Small intestine (tissue), 7 donors: Measurements from ENCODE around the gene KPTN. TPM values are rescaled to one million over a fixed set of nuclear protein-coding genes. Genes with fewer than 3 reads are reported as not detected.

Experiments used
- DNase-seq, 2 donors: peaks; one replicate each; pipeline versions ENCODE4 v3.0.0 to v3.0.0-alpha.2; 2013
- FAIRE-seq: peaks from 2 replicates; lab custom pipeline; 2012; peaks lifted over from hg19 to GRCh38; lab: Jason Lieb, UNC
- H3K27ac ChIP-seq, 3 donors: one replicate each; pipeline ENCODE4 v1.5.1; 2013; ENCODE audit warnings: low read length in 2 of 3, mild to moderate bottlenecking in 2 of 3, control low read depth in 1 of 3, inconsistent platforms in 1 of 3, low read depth in 1 of 3, moderate library complexity in 1 of 3
- H3K27me3 ChIP-seq, 3 donors: one replicate each; pipeline ENCODE4 v1.6.1; 2013; ENCODE audit warnings: low read length in 3 of 3, inconsistent platforms in 1 of 3; ENCODE audit not compliant: control insufficient read depth in 3 of 3, insufficient read depth in 3 of 3
- H3K36me3 ChIP-seq, 3 donors: one replicate each; pipeline ENCODE4 v1.6.1; 2013; ENCODE audit warnings: low read length in 3 of 3, inconsistent platforms in 1 of 3, low read depth in 1 of 3, mild to moderate bottlenecking in 1 of 3, moderate library complexity in 1 of 3; ENCODE audit not compliant: control insufficient read depth in 3 of 3, insufficient read depth in 2 of 3
- H3K4me1 ChIP-seq, 3 donors: one replicate each; pipeline ENCODE4 v1.6.1; 2013; ENCODE audit warnings: low read length in 2 of 3, inconsistent platforms in 1 of 3, low read depth in 1 of 3, mild to moderate bottlenecking in 1 of 3, moderate library complexity in 1 of 3; ENCODE audit not compliant: control insufficient read depth in 3 of 3, insufficient read depth in 2 of 3
- H3K4me3 ChIP-seq, 3 donors: one replicate each; pipeline ENCODE4 v1.5.1; 2013; ENCODE audit warnings: low read length in 3 of 3, control low read depth in 1 of 3, inconsistent platforms in 1 of 3, low read depth in 1 of 3, mild to moderate bottlenecking in 1 of 3, moderate library complexity in 1 of 3
- H3K9me3 ChIP-seq, 2 donors: one replicate each; pipeline ENCODE4 v1.6.1; 2013; ENCODE audit warnings: low read depth in 1 of 2, low read length in 1 of 2; ENCODE audit not compliant: control insufficient read depth in 2 of 2, insufficient read depth in 1 of 2
- WGBS, 3 donors: extraction: QIAGEN DNeasy Blood & Tissue Kit; methylation state at CpG; one replicate each; pipeline ENCODE4 v1.1.7; 2013; 5-methylcytosine and 5-hydroxymethylcytosine counted together
- polyA plus RNA-seq, 4 donors: library from polyadenylated mRNA; stranded (reverse) in 3 of 4; unstranded in 1 of 4; fragments of 200-250 nt in 3 of 4; fragments of 120-200 nt in 1 of 4; gene quantifications; one replicate each; pipeline versions ENCODE4 v1.2.1 to v1.2.3, GENCODE V29; 2013
- donor health status: healthy with polysubstance abuse.
- donor health status: control.
- donor health status: control.
- donor health status: Bipolar disorder and iron deficiency.
- donor health status: healthy.

KPTN gene
- polyA plus RNA-seq, 4 donors: 6.3 to 42.7 (median 27.4) TPM

DNA sequence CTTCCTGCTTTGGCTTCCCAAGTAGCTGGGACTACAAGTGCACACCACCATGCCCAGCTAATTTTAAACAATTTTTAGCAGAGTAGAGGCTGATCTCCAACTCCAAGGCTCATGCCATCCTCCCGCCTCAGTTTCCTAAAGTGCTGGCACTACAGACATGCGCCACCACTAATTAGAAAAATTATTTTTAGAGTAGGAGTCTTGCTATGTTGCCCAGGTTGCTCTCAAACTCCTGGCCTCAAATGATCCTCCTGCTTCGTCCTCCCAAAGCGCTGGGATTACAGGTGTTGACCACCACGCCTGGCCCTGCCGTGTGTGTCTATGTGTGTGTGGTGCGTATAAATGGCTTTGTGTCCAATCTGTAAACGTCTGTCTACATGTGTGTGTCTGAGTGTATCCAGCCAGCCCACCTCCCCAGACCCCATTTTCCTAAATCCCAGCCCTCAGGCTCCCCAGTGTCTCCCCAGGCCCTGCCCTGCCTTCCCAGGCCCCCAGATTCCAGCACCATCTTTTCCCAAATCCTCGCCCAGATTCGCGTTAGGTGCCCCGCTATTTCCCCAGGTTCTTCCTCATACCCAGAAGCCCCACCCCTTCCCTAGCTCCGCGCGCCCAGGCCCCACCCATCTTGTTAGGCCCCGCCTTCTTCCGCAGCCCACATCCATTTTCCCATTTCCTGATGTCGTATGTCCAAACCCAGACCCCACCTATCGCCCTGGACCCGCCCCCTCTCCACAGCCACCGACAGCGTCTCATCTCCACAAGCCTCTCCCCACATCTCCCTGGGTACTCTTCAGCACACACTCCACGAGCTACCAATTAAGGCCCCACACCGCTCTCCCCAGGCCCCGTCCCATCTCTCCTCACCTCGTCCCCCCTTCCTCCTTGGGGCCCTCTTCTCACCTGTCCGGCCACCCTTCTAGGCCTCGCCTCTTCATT, 37.2 kb downstream of the KPTN start:
- WGBS, 3 donors: 18 to 27% (median 22%) methylated on average over 27 to 28 of the region's 28 CpGs
- Histone ChIP-seq H3K27me3 (peaks cover 6 to 84% (median 20%) of the 10 kb centered on the region in 3 donors), H3K9me3 (peaks cover 0 to 4% of the 10 kb centered on the region in 2 donors), H3K4me1 (peaks cover 0 to 9% (median 5%) of the 10 kb centered on the region in 3 donors), H3K4me3 (no peak overlapping the region), H3K27ac (no peak overlapping the region), H3K36me3 (no peaks in the 10 kb centered on the region)
- peak; percentile 18 to 53 for DNase-seq
- FAIRE-seq: no peak

DNA sequence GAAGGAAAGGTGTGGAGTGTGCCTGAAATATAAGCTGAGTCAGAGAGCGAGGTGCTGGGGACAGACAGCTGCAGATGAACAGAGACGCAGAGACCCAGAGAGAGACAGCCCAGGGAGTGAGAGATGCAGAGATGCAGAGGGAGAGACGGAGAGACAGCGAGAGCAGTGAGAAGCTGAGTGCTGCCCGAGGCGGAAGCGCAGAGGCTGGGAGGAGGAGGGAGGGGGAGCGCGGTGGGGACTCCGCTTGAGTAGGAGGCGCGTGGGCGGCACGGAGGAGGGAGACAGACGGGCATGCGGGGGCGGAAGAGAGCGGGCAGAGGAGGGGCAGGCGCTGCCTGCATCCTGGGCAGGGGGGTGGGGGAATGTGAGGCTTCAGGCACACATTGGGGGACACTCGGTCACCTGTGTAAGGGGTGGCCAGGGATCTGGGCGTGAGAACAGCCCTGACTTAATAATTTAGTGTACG, 38.0 kb downstream of the KPTN start:
- Histone ChIP-seq H3K4me3 (no peak overlapping the region), H3K9me3 (peaks cover 0 to 4% of the 10 kb centered on the region in 2 donors), H3K36me3 (no peaks in the 10 kb centered on the region), H3K27me3 (peaks cover 6 to 82% (median 20%) of the 10 kb centered on the region in 3 donors), H3K4me1 (peaks cover 0 to 9% (median 5%) of the 10 kb centered on the region in 3 donors), H3K27ac (no peak overlapping the region)
- DNase-seq (peak in 1 of 2 donors; percentile 39), FAIRE-seq (no peak)
- 3 to 5% (median 4%) methylated on average over 16 to 22 of the region's 22 CpGs for WGBS, 3 donors

DNA sequence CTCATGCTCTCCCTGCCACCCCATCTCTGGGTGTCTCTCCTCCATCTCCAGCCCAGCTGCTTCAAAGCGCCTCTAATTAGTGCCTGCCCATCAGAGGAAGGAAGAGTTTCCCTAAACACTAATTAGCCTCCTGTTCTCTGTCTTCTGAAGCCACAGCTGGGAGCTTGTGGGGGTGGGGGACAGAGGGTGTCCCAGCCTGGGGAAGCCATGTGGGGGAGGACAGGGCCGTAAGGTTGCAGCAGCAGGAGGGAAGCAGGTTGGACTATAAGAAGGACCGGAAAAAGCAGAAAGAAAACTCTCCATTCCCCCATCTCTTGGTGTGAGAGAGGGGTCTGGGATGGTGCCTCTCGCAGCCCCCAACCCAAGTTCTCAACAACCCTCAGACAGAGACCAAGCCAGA, 38.5 kb downstream of the KPTN start:
- Histone ChIP-seq H3K4me1 (peaks cover 0 to 9% (median 5%) of the 10 kb centered on the region in 3 donors), H3K27me3 (peaks cover 6 to 83% (median 20%) of the 10 kb centered on the region in 3 donors), H3K4me3 (no peak overlapping the region), H3K36me3 (no peaks in the 10 kb centered on the region), H3K27ac (no peak overlapping the region), H3K9me3 (peaks cover 0 to 4% of the 10 kb centered on the region in 2 donors)
- WGBS, 3 donors: 47 to 59% (median 54%) methylated on average over 4 of the region's 4 CpGs
- no peak for FAIRE-seq
- DNase-seq: no peak

DNA sequence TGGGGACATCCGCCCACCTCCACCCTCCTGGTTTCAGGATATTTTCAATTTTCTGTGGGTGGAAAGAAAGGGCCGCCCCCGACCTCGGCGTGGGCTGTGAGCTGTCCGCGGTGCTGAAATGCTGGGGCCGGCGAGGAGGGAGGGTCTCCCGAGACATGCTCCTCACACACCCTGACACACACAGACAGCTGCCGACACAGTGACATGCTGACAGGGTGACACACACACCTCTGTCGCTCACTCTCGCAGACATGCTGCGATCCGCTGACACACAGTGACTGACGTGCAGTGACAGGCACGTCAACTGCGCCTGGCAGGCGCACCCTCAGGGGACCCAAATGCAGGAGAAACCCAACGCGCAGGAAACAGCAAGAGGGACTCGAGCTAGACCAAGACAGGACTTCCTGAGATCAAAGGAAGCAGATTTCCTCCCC, 39.6 kb downstream of the KPTN start:
- no peak for DNase-seq
- FAIRE-seq: no peak
- Histone ChIP-seq H3K4me3 (no peak overlapping the region), H3K4me1 (peaks cover 0 to 9% (median 5%) of the 10 kb centered on the region in 3 donors), H3K36me3 (no peaks in the 10 kb centered on the region), H3K9me3 (peaks cover 0 to 4% of the 10 kb centered on the region in 2 donors), H3K27me3 (peaks cover 6 to 74% (median 20%) of the 10 kb centered on the region in 3 donors), H3K27ac (no peak overlapping the region)
- WGBS, 3 donors: 20 to 32% (median 25%) methylated on average over 22 of the region's 22 CpGs

DNA sequence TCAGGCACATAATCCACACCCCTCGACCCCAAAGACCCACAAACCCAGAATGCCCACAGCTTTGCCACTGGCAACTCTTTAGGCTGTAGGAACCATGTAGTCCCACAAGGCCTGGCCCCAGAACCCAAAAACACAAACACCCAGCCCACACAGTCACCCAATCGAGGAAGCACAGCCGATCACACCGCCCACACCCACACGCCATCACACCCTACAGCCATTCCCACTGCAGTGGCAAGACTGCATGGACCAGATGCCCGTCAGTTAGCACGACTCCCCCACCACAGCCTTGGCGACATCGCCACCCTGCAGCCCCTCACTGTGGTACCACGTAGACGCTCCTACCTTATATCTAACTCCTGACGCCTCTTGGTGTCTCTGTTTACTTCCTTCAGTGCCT, 40.7 kb downstream of the KPTN start:
- FAIRE-seq (no peak), DNase-seq (no peak)
- peaks cover 0 to 4% of the 10 kb centered on the region in 2 donors for H3K9me3 ChIP-seq
- H3K27me3 ChIP-seq: peaks cover 6 to 71% (median 15%) of the 10 kb centered on the region in 3 donors
- H3K4me1 ChIP-seq: peaks cover 0 to 9% (median 5%) of the 10 kb centered on the region in 3 donors
- no peak overlapping the region for H3K4me3 ChIP-seq
- no peak overlapping the region for H3K27ac ChIP-seq
- no peaks in the 10 kb centered on the region for H3K36me3 ChIP-seq
- 60 to 66% (median 63%) methylated on average over 12 of the region's 12 CpGs for WGBS, 3 donors

DNA sequence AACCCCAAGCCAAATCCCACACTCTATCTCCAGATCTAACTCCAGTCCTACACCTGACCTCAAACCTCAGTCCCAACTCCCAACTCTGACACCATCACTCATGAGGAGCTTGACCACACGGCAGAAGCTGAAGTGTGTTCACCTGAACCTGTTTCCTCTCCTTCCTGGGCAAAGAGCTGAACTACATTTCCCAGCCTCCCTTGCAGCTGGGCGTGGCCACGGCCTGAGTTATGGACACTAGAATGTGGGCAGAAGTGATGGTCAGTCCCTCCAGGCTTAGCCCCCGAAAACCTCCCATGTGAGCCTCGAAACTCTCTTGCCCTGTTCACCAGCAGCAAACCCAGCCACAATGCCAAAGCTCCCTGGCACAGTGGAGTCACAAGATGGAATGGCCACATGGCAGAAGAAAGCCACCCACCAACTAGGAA, 45.2 kb downstream of the KPTN start:
- Histone ChIP-seq H3K27ac (no peak overlapping the region), H3K36me3 (no peaks in the 10 kb centered on the region), H3K27me3 (peaks cover 0 to 36% (median 3%) of the 10 kb centered on the region in 3 donors), H3K4me1 (no peaks in the 10 kb centered on the region), H3K9me3 (no peaks in the 10 kb centered on the region), H3K4me3 (no peak overlapping the region)
- 20 to 33% (median 25%) methylated on average over 5 of the region's 5 CpGs for WGBS, 3 donors
- FAIRE-seq (no peak), DNase-seq (no peak)

DNA sequence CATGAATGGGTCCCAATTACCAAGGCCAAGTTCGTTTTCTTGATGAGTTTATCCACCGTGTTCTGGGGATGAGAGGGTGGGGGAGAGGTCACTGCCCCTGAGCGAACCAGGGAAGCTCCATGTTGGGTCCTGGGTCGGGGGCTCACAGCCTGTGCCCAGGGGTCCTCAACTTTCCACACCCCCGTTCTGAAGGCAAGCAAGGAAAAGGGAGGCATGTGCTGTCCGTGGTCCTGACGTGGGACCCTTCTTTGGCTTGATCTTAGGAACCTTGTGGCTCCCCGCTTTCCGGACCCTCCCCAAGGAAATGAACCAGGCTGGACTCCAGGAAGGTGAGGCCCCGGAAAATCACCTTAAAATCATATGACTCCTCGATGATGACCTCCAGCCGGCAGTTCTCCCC, 46.5 kb downstream of the KPTN start:
- 39 to 49% (median 45%) methylated on average over 12 of the region's 12 CpGs for WGBS, 3 donors
- DNase-seq: no peak
- Histone ChIP-seq H3K36me3 (no peaks in the 10 kb centered on the region), H3K27ac (no peak overlapping the region), H3K27me3 (peaks cover 0 to 34% (median 3%) of the 10 kb centered on the region in 3 donors), H3K4me3 (no peak overlapping the region), H3K4me1 (no peaks in the 10 kb centered on the region), H3K9me3 (no peaks in the 10 kb centered on the region)
- FAIRE-seq: no peak

DNA sequence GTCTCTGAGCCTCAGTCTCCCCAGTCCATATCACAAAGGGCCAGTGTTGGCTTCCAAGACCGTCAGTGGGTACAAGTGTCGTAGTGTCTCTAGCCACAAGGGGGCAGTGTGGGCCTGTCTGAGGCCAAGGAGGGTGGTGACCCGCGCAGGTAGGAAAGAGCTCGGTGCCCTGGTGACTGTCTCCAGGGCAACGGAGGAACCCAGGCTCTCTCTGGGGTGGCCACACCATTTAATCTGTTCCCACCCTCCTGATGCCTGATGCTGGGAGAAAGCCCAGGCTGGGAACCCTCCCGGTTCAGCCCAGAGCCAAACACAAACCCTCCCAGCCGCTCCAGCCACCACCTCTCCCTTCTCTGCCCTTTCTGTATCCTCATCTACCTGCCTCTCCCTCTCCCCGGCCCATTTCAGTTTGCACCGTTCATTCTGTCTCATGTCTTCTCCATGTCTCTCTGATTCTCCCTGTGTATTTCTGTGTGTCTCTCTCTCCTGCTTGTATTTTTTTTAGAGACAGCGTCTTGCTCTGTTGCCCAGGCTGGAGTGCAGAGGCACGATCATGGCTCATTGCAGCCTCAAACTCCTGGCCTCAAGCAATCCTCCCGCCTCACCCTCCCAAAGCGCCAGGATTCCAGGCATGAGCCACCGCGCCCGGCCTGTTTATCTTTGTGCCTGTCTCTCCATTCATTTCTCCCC, 47.2 kb downstream of the KPTN start:
- H3K4me1 ChIP-seq: no peaks in the 10 kb centered on the region
- peak; percentile 77 to 85 for DNase-seq
- no peak for FAIRE-seq
- H3K4me3 ChIP-seq: no peak overlapping the region
- no peak overlapping the region for H3K27ac ChIP-seq
- 28 to 31% (median 31%) methylated on average over 17 of the region's 17 CpGs for WGBS, 3 donors
- no peaks in the 10 kb centered on the region for H3K9me3 ChIP-seq
- peaks cover 0 to 36% (median 0%) of the 10 kb centered on the region in 3 donors for H3K27me3 ChIP-seq
- H3K36me3 ChIP-seq: no peaks in the 10 kb centered on the region
